AG09319 (cell line): ENCODE results near the gene PPP1R1B.

ENCODE experiments used
- DNase-seq: peaks from one replicate; pipeline ENCODE4 v3.0.0-alpha.2; 2010; ENCODE audit warnings: low read depth; ENCODE audit errors: extremely low read depth
- TF ChIP-seq, protein P1 (sequence below): IDR thresholded peaks from 2 replicates; pipeline ENCODE4 v1.5.1; 2011; ENCODE audit warnings: low read depth, mild to moderate bottlenecking, inconsistent platforms, low read length, moderate library complexity

Gene PPP1R1B

DNA sequence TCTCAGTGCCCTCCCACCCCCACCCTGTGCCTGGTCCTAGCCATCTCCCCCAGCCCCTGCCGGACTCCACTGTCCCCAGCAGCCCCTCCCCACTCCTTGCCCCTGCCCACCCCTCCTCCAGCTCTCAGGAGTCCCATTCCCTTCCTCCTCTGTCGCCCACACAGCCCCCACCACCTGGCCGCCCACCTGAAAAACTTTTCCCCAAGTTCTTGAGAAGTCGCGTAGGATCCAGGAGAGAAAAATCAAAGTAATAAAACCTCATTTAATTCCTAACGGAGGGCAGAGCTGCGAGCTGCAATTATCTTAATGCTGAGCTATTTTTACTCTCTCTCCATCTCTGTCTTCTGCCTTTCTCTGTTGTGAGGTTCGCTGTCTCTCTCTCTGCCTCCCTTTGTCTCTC, 2.4 kb upstream of the PPP1R1B start:
- TF ChIP-seq, protein P1, sequence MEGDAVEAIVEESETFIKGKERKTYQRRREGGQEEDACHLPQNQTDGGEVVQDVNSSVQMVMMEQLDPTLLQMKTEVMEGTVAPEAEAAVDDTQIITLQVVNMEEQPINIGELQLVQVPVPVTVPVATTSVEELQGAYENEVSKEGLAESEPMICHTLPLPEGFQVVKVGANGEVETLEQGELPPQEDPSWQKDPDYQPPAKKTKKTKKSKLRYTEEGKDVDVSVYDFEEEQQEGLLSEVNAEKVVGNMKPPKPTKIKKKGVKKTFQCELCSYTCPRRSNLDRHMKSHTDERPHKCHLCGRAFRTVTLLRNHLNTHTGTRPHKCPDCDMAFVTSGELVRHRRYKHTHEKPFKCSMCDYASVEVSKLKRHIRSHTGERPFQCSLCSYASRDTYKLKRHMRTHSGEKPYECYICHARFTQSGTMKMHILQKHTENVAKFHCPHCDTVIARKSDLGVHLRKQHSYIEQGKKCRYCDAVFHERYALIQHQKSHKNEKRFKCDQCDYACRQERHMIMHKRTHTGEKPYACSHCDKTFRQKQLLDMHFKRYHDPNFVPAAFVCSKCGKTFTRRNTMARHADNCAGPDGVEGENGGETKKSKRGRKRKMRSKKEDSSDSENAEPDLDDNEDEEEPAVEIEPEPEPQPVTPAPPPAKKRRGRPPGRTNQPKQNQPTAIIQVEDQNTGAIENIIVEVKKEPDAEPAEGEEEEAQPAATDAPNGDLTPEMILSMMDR: no peak
- DNase-seq: no peak

GRCh38 chr17:39625198-39625785, 1.5 kb upstream of the PPP1R1B start:
- TF ChIP-seq, protein P1: no peak
- no peak for DNase-seq

GRCh38 chr17:39627047-39627711, 427 bp downstream of the PPP1R1B start:
- DNase-seq: no peak
- TF ChIP-seq, protein P1: no peak

GRCh38 chr17:39627712-39628516, 1.2 kb downstream of the PPP1R1B start:
- no peak for DNase-seq
- TF ChIP-seq, protein P1: no peak

GRCh38 chr17:39628655-39629493, 2.1 kb downstream of the PPP1R1B start:
- TF ChIP-seq, protein P1: no peak
- DNase-seq: no peak

DNA sequence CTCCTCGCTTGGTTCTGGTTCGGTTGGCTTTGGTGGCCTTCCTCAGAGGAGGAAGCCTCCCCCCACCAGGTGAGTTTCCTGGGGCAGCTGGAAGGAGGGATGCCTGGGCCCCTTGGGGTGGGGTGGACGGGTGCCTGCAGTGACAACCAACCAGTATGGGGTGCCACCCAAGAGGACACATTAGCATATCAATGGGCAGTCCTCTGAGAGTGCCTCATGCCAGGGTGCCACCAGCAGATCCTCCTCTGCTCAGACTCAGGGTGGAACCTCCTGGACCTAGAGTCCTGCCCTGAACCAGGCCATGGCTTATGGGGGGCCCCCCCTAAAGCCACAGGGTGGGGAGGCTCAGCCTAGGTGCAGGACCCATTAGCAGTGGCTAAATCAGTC, 2.7 kb downstream of the PPP1R1B start:
- TF ChIP-seq, protein P1: no peak
- DNase-seq: no peak
